Measurements from ENCODE around the gene KCNB1.

Gene KCNB1

DNA sequence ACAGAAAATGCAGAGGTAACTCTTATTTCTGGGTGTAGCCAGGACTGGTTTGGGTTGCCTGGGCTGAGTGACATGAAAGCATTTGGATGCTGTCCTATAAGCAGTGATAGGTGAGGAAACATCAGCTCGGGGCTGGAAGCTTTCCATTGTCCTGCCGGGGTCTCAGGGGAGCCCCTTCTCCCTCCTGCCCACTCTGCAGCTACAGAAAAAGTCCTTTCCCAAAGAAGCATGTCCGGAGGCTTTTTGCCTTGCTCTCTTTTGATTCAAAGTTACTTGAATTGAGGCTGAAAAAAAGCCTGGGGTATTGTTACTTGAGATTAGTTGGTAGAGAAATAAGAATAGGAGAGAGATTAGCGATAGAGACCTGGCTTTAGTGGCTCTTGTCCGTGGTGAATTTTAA, 113.9 kb downstream of the KCNB1 start:
- no peak overlapping the region for H3K4me2 ChIP-seq (ENCODE audit: low read length, poor library complexity, severe bottlenecking)
- no peak overlapping the region for H3K9ac ChIP-seq (ENCODE audit: low read length)
- no peak overlapping the region for H2BK5ac ChIP-seq (ENCODE audit: low read depth, low read length, poor library complexity, severe bottlenecking)
- H3K23ac ChIP-seq (ENCODE audit: low read length in 2 of 2), result no peak overlapping the region
- H3K36me3 ChIP-seq (ENCODE audit: control insufficient read depth in 1 of 2, insufficient read depth in 2 of 2, low read depth in 1 of 2, low read length in 2 of 2), result no peaks in the 10 kb centered on the region
- no peak overlapping the region for H4K8ac ChIP-seq (ENCODE audit: low read length)
- H3K18ac ChIP-seq (ENCODE audit: low read depth in 1 of 2, low read length in 2 of 2), result no peak overlapping the region
- H3K27me3 ChIP-seq (ENCODE audit: control insufficient read depth in 1 of 2, insufficient read depth in 1 of 2, low read length in 2 of 2), result peaks cover 84 to 89% of the 10 kb centered on the region in 2 experiments
- DNase-seq, result no peak
- no peak overlapping the region for H4K91ac ChIP-seq (ENCODE audit: low read length)
- H2AFZ ChIP-seq (ENCODE audit: low read depth, low read length), result no peak overlapping the region
- no peak overlapping the region for H2BK12ac ChIP-seq (ENCODE audit: low read length in 2 of 2)
- WGBS, result 81% methylated on average over 3 of the region's 5 CpGs
- H3K9me3 ChIP-seq (ENCODE audit: control insufficient read depth, low read length), result peaks cover 3% of the 10 kb centered on the region
- no peaks in the 10 kb centered on the region for H3K79me1 ChIP-seq (replicated peaks; ENCODE audit: low read length, poor library complexity, severe bottlenecking)
- no peak overlapping the region for H3K4ac ChIP-seq (ENCODE audit: low read depth in 1 of 2, low read length in 2 of 2)
- H3K4me3 ChIP-seq (ENCODE audit: insufficient read depth in 1 of 2, low read depth in 1 of 2, low read length in 2 of 2), result no peak overlapping the region
- no peak overlapping the region for H2AK5ac ChIP-seq (ENCODE audit: low read length, severe bottlenecking)
- H3K27ac ChIP-seq (ENCODE audit: low read length, poor library complexity, severe bottlenecking), result no peak overlapping the region
- no peaks in the 10 kb centered on the region for H3K4me1 ChIP-seq (ENCODE audit: control insufficient read depth, insufficient read depth, low read depth, low read length)
- no peak overlapping the region for H2BK15ac ChIP-seq (ENCODE audit: low read depth, poor library complexity, severe bottlenecking)
- H2BK120ac ChIP-seq (ENCODE audit: low read depth, low read length), result no peak overlapping the region
- H3K14ac ChIP-seq (ENCODE audit: low read length in 2 of 2), result no peak overlapping the region

DNA sequence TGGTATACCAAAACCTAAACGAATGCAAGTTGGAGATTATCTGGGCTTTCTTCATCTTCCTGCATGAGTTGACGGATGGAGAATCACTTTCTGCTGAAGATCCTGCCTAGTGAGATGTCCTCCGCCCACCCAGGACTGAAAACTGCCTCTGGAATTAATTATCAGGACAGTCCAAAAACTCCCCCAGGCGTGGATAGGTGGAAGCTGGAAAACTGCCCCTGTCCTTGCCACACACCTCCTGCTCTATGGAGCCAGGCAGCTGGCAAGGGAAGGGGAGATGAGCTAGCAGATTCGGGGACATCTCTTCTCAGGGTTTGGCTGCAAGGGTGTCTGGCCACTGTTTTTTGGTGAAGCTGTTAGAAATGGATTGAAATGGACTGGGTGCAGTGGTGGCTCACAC, 115.4 kb downstream of the KCNB1 start:
- Histone ChIP-seq H3K14ac (ENCODE audit: low read length in 2 of 2) (no peak overlapping the region), H2BK15ac (ENCODE audit: low read depth, poor library complexity, severe bottlenecking) (no peak overlapping the region), H2BK120ac (ENCODE audit: low read depth, low read length) (no peak overlapping the region), H2BK12ac (ENCODE audit: low read length in 2 of 2) (no peak overlapping the region), H3K36me3 (ENCODE audit: control insufficient read depth in 1 of 2, insufficient read depth in 2 of 2, low read depth in 1 of 2, low read length in 2 of 2) (no peaks in the 10 kb centered on the region), H3K4me2 (ENCODE audit: low read length, poor library complexity, severe bottlenecking) (no peak overlapping the region), H3K27me3 (ENCODE audit: control insufficient read depth in 1 of 2, insufficient read depth in 1 of 2, low read length in 2 of 2) (peaks cover 73 to 82% of the 10 kb centered on the region in 2 experiments), H3K4ac (ENCODE audit: low read depth in 1 of 2, low read length in 2 of 2) (no peak overlapping the region), H3K9ac (ENCODE audit: low read length) (no peak overlapping the region), H2AK5ac (ENCODE audit: low read length, severe bottlenecking) (no peak overlapping the region), H3K27ac (ENCODE audit: low read length, poor library complexity, severe bottlenecking) (no peak overlapping the region), H3K23ac (ENCODE audit: low read length in 2 of 2) (no peak overlapping the region), H2AFZ (ENCODE audit: low read depth, low read length) (no peak overlapping the region), H4K91ac (ENCODE audit: low read length) (no peak overlapping the region), H3K18ac (ENCODE audit: low read depth in 1 of 2, low read length in 2 of 2) (no peak overlapping the region), H2BK5ac (ENCODE audit: low read depth, low read length, poor library complexity, severe bottlenecking) (no peak overlapping the region), H3K79me1 (replicated peaks; ENCODE audit: low read length, poor library complexity, severe bottlenecking) (no peaks in the 10 kb centered on the region), H4K8ac (ENCODE audit: low read length) (no peak overlapping the region), H3K4me3 (ENCODE audit: insufficient read depth in 1 of 2, low read depth in 1 of 2, low read length in 2 of 2) (no peak overlapping the region), H3K4me1 (ENCODE audit: control insufficient read depth, insufficient read depth, low read depth, low read length) (no peaks in the 10 kb centered on the region), H3K9me3 (ENCODE audit: control insufficient read depth, low read length) (peaks cover 3% of the 10 kb centered on the region)
- 71% methylated on average over 5 of the region's 5 CpGs for WGBS
- no peak for DNase-seq

DNA sequence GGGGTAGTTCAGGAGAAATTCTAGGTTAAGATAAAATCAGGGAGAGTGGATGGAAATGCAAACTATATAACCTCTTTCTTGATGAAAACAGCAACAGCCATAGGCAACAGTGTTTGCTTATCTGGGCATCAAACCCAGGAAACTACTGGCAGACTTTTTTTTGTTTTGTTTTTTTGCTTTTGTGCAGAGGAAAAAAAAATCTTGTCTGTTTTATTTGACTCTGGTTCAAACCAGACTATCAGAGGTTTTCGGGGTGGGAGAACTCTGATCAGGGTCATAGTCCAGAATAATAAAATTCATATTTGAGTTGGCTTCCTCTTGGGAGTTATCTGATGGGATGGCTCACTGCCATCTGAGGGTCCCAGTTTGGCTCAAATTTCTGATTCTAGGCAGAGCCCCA, 115.8 kb downstream of the KCNB1 start:
- Histone ChIP-seq H3K27ac (ENCODE audit: low read length, poor library complexity, severe bottlenecking) (no peak overlapping the region), H2AFZ (ENCODE audit: low read depth, low read length) (no peak overlapping the region), H3K36me3 (ENCODE audit: control insufficient read depth in 1 of 2, insufficient read depth in 2 of 2, low read depth in 1 of 2, low read length in 2 of 2) (no peaks in the 10 kb centered on the region), H3K79me1 (replicated peaks; ENCODE audit: low read length, poor library complexity, severe bottlenecking) (no peaks in the 10 kb centered on the region), H2BK15ac (ENCODE audit: low read depth, poor library complexity, severe bottlenecking) (no peak overlapping the region), H4K91ac (ENCODE audit: low read length) (no peak overlapping the region), H3K4me1 (ENCODE audit: control insufficient read depth, insufficient read depth, low read depth, low read length) (no peaks in the 10 kb centered on the region), H3K23ac (ENCODE audit: low read length in 2 of 2) (no peak overlapping the region), H4K8ac (ENCODE audit: low read length) (no peak overlapping the region), H3K9ac (ENCODE audit: low read length) (no peak overlapping the region), H2BK120ac (ENCODE audit: low read depth, low read length) (no peak overlapping the region), H3K9me3 (ENCODE audit: control insufficient read depth, low read length) (peaks cover 3% of the 10 kb centered on the region), H3K18ac (ENCODE audit: low read depth in 1 of 2, low read length in 2 of 2) (no peak overlapping the region), H2AK5ac (ENCODE audit: low read length, severe bottlenecking) (no peak overlapping the region), H3K4me3 (ENCODE audit: insufficient read depth in 1 of 2, low read depth in 1 of 2, low read length in 2 of 2) (no peak overlapping the region), H3K27me3 (ENCODE audit: control insufficient read depth in 1 of 2, insufficient read depth in 1 of 2, low read length in 2 of 2) (peaks cover 71 to 83% of the 10 kb centered on the region in 2 experiments), H2BK12ac (ENCODE audit: low read length in 2 of 2) (no peak overlapping the region), H3K14ac (ENCODE audit: low read length in 2 of 2) (no peak overlapping the region), H3K4ac (ENCODE audit: low read depth in 1 of 2, low read length in 2 of 2) (no peak overlapping the region), H2BK5ac (ENCODE audit: low read depth, low read length, poor library complexity, severe bottlenecking) (no peak overlapping the region), H3K4me2 (ENCODE audit: low read length, poor library complexity, severe bottlenecking) (no peak overlapping the region)
- 85% methylated on average over 1 of the region's 1 CpG for WGBS
- no peak for DNase-seq

DNA sequence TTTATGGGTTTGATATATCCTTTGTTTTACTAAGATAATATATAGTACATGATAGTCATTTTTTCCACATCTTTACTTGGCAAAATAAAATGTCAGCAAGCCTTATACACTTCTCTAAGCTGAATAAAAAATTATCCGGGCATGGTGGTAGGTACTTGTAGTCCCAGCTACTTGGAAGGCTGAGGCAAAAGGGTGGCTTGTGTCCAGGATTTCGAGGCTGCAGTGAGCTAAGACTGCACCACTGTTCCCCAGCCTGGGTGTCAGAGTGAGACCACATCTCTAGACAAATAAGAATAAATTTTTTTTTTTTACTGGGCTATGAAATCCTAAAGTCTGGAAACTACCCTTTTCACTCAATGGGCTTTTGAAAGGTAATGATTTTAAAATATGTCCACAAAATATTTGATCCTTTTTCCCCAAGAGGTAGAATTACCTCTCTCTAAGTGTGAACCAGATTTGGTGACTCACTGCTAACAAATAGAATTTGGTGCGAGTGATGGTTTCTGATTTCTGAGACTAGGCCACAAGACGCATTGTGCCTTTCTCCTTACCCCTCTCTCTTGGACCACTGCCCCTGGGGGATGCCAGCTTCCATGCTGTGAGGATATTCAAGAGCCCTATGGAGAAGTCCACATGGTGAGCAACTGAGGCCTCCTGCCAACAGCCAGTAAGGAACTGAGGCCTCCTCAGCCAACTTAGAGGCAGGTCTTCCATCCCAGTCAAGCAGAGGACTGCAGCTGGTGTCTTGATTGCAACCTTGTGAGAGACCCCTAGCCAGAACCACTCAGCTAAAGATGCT, 120.4 kb downstream of the KCNB1 start:
- H3K79me1 ChIP-seq (replicated peaks; ENCODE audit: low read length, poor library complexity, severe bottlenecking), result no peaks in the 10 kb centered on the region
- 48% methylated on average over 4 of the region's 4 CpGs for WGBS

More for the DNA sequence above, 120.4 kb downstream of the KCNB1 start:
- DNase-seq, result no peak
- peak overlapping the region in 1 of 2 experiments; percentile 13 for H3K4ac ChIP-seq (ENCODE audit: low read depth in 1 of 2, low read length in 2 of 2)
- no peak overlapping the region for H3K9ac ChIP-seq (ENCODE audit: low read length)
- peaks cover 49 to 80% of the 10 kb centered on the region in 2 experiments for H3K27me3 ChIP-seq (ENCODE audit: control insufficient read depth in 1 of 2, insufficient read depth in 1 of 2, low read length in 2 of 2)
- H4K91ac ChIP-seq (ENCODE audit: low read length), result no peak overlapping the region
- no peak overlapping the region for H2BK120ac ChIP-seq (ENCODE audit: low read depth, low read length)
- H3K14ac ChIP-seq (ENCODE audit: low read length in 2 of 2), result no peak overlapping the region
- no peak overlapping the region for H3K18ac ChIP-seq (ENCODE audit: low read depth in 1 of 2, low read length in 2 of 2)
- no peak overlapping the region for H3K23ac ChIP-seq (ENCODE audit: low read length in 2 of 2)
- no peak overlapping the region for H2BK15ac ChIP-seq (ENCODE audit: low read depth, poor library complexity, severe bottlenecking)
- no peak overlapping the region for H2BK12ac ChIP-seq (ENCODE audit: low read length in 2 of 2)
- H3K27ac ChIP-seq (ENCODE audit: low read length, poor library complexity, severe bottlenecking), result no peak overlapping the region
- no peak overlapping the region for H3K4me3 ChIP-seq (ENCODE audit: insufficient read depth in 1 of 2, low read depth in 1 of 2, low read length in 2 of 2)
- no peak overlapping the region for H2AFZ ChIP-seq (ENCODE audit: low read depth, low read length)
- no peak overlapping the region for H4K8ac ChIP-seq (ENCODE audit: low read length)
- no peak overlapping the region for H3K4me2 ChIP-seq (ENCODE audit: low read length, poor library complexity, severe bottlenecking)
- H3K36me3 ChIP-seq (ENCODE audit: control insufficient read depth in 1 of 2, insufficient read depth in 2 of 2, low read depth in 1 of 2, low read length in 2 of 2), result no peaks in the 10 kb centered on the region
- H3K4me1 ChIP-seq (ENCODE audit: control insufficient read depth, insufficient read depth, low read depth, low read length), result no peaks in the 10 kb centered on the region
- no peak overlapping the region for H2AK5ac ChIP-seq (ENCODE audit: low read length, severe bottlenecking)
- no peaks in the 10 kb centered on the region for H3K9me3 ChIP-seq (ENCODE audit: control insufficient read depth, low read length)
- H2BK5ac ChIP-seq (ENCODE audit: low read depth, low read length, poor library complexity, severe bottlenecking), result no peak overlapping the region
